ENCODE results near the gene MAP3K20.

Gene MAP3K20

GRCh38 chr2:173101687-173102086 is 26.0 kb downstream of the MAP3K20 start:
- H2AFZ ChIP-seq (ENCODE audit: low read length, unreplicated experiment) = no peak overlapping the region
- peak overlapping the region; percentile 71 for H3K27ac ChIP-seq (ENCODE audit: low read depth, low read length)
- peak overlapping the region; percentile 32; the same call in 1 of the 2 replicates for H3K4me3 ChIP-seq (ENCODE audit: low read depth, low read length)
- peaks cover 29% of the 10 kb centered on the region for H3K79me2 ChIP-seq (ENCODE audit: control insufficient read depth, insufficient read depth, low read length, unreplicated experiment)
- peaks cover 4% of the 10 kb centered on the region; the same call in 1 of the 2 replicates for H3K36me3 ChIP-seq (ENCODE audit: insufficient read depth, low read length)
- peaks cover 16% of the 10 kb centered on the region for H3K4me1 ChIP-seq (ENCODE audit: control insufficient read depth, insufficient read depth, low read length, unreplicated experiment)
- H3K27me3 ChIP-seq (ENCODE audit: insufficient read depth, low read length) = no peaks in the 10 kb centered on the region

GRCh38 chr2:173104156-173104555 is 28.5 kb downstream of the MAP3K20 start:
- Histone ChIP-seq H2AFZ (ENCODE audit: low read length, unreplicated experiment) (no peak overlapping the region), H3K27me3 (ENCODE audit: insufficient read depth, low read length) (no peaks in the 10 kb centered on the region), H3K36me3 (ENCODE audit: insufficient read depth, low read length) (peaks cover 4% of the 10 kb centered on the region; the same call in 1 of the 2 replicates), H3K79me2 (ENCODE audit: control insufficient read depth, insufficient read depth, low read length, unreplicated experiment) (peaks cover 31% of the 10 kb centered on the region), H3K4me1 (ENCODE audit: control insufficient read depth, insufficient read depth, low read length, unreplicated experiment) (peaks cover 26% of the 10 kb centered on the region), H3K27ac (ENCODE audit: low read depth, low read length) (no peak overlapping the region), H3K4me3 (ENCODE audit: low read depth, low read length) (no peak overlapping the region)

- no peaks in the 10 kb centered on the region; the same call in 1 of the 2 replicates for H3K36me3 ChIP-seq (ENCODE audit: insufficient read depth, low read length)
- no peak overlapping the region for H2AFZ ChIP-seq (ENCODE audit: low read length, unreplicated experiment)
- H3K4me3 ChIP-seq (ENCODE audit: low read depth, low read length) = no peak overlapping the region
- peaks cover 37% of the 10 kb centered on the region for H3K79me2 ChIP-seq (ENCODE audit: control insufficient read depth, insufficient read depth, low read length, unreplicated experiment)
- H3K27me3 ChIP-seq (ENCODE audit: insufficient read depth, low read length) = no peaks in the 10 kb centered on the region
- no peak overlapping the region for H3K27ac ChIP-seq (ENCODE audit: low read depth, low read length)
- peaks cover 20% of the 10 kb centered on the region for H3K4me1 ChIP-seq (ENCODE audit: control insufficient read depth, insufficient read depth, low read length, unreplicated experiment)
These were observed 31.4 kb downstream of the MAP3K20 start for GRCh38 chr2:173106959-173107628.

GRCh38 chr2:173107629-173108022 is 32.0 kb downstream of the MAP3K20 start:
- H3K27ac ChIP-seq (ENCODE audit: low read depth, low read length) = no peak overlapping the region
- no peak overlapping the region for H2AFZ ChIP-seq (ENCODE audit: low read length, unreplicated experiment)
- H3K79me2 ChIP-seq (ENCODE audit: control insufficient read depth, insufficient read depth, low read length, unreplicated experiment) = peaks cover 37% of the 10 kb centered on the region
- H3K27me3 ChIP-seq (ENCODE audit: insufficient read depth, low read length) = no peaks in the 10 kb centered on the region
- peaks cover 16% of the 10 kb centered on the region for H3K4me1 ChIP-seq (ENCODE audit: control insufficient read depth, insufficient read depth, low read length, unreplicated experiment)
- H3K4me3 ChIP-seq (ENCODE audit: low read depth, low read length) = no peak overlapping the region
- no peaks in the 10 kb centered on the region; the same call in 1 of the 2 replicates for H3K36me3 ChIP-seq (ENCODE audit: insufficient read depth, low read length)

- no peaks in the 10 kb centered on the region for H3K27me3 ChIP-seq (ENCODE audit: insufficient read depth, low read length)
- no peak overlapping the region for H2AFZ ChIP-seq (ENCODE audit: low read length, unreplicated experiment)
- peaks cover 51% of the 10 kb centered on the region for H3K79me2 ChIP-seq (ENCODE audit: control insufficient read depth, insufficient read depth, low read length, unreplicated experiment)
- peak overlapping the region; percentile 65 for H3K27ac ChIP-seq (ENCODE audit: low read depth, low read length)
- peaks cover 3% of the 10 kb centered on the region; the same call in 1 of the 2 replicates for H3K36me3 ChIP-seq (ENCODE audit: insufficient read depth, low read length)
- peak overlapping the region; percentile 32; the same call in 1 of the 2 replicates for H3K4me3 ChIP-seq (ENCODE audit: low read depth, low read length)
- H3K4me1 ChIP-seq (ENCODE audit: control insufficient read depth, insufficient read depth, low read length, unreplicated experiment) = peaks cover 16% of the 10 kb centered on the region
These were observed 33.9 kb downstream of the MAP3K20 start for GRCh38 chr2:173109253-173110188.

- Histone ChIP-seq H3K79me2 (ENCODE audit: control insufficient read depth, insufficient read depth, low read length, unreplicated experiment) (peaks cover 57% of the 10 kb centered on the region), H3K4me1 (ENCODE audit: control insufficient read depth, insufficient read depth, low read length, unreplicated experiment) (peaks cover 22% of the 10 kb centered on the region), H2AFZ (ENCODE audit: low read length, unreplicated experiment) (no peak overlapping the region), H3K27me3 (ENCODE audit: insufficient read depth, low read length) (no peaks in the 10 kb centered on the region), H3K27ac (ENCODE audit: low read depth, low read length) (no peak overlapping the region), H3K36me3 (ENCODE audit: insufficient read depth, low read length) (peaks cover 7% of the 10 kb centered on the region), H3K4me3 (ENCODE audit: low read depth, low read length) (no peak overlapping the region)
These were observed 42.0 kb downstream of the MAP3K20 start for GRCh38 chr2:173117678-173118077.

- H3K27ac ChIP-seq (ENCODE audit: low read depth, low read length) = no peak overlapping the region
- H2AFZ ChIP-seq (ENCODE audit: low read length, unreplicated experiment) = no peak overlapping the region
- H3K4me1 ChIP-seq (ENCODE audit: control insufficient read depth, insufficient read depth, low read length, unreplicated experiment) = peaks cover 22% of the 10 kb centered on the region
- H3K36me3 ChIP-seq (ENCODE audit: insufficient read depth, low read length) = peaks cover 11% of the 10 kb centered on the region
- no peak overlapping the region for H3K4me3 ChIP-seq (ENCODE audit: low read depth, low read length)
- peaks cover 53% of the 10 kb centered on the region for H3K79me2 ChIP-seq (ENCODE audit: control insufficient read depth, insufficient read depth, low read length, unreplicated experiment)
- no peaks in the 10 kb centered on the region for H3K27me3 ChIP-seq (ENCODE audit: insufficient read depth, low read length)
These were observed 42.7 kb downstream of the MAP3K20 start for GRCh38 chr2:173118395-173118794.

GRCh38 chr2:173119069-173119807 is 43.6 kb downstream of the MAP3K20 start:
- Histone ChIP-seq H2AFZ (ENCODE audit: low read length, unreplicated experiment) (no peak overlapping the region), H3K27me3 (ENCODE audit: insufficient read depth, low read length) (no peaks in the 10 kb centered on the region), H3K4me1 (ENCODE audit: control insufficient read depth, insufficient read depth, low read length, unreplicated experiment) (peaks cover 25% of the 10 kb centered on the region), H3K4me3 (ENCODE audit: low read depth, low read length) (no peak overlapping the region), H3K36me3 (ENCODE audit: insufficient read depth, low read length) (peaks cover 8% of the 10 kb centered on the region), H3K79me2 (ENCODE audit: control insufficient read depth, insufficient read depth, low read length, unreplicated experiment) (peaks cover 48% of the 10 kb centered on the region), H3K27ac (ENCODE audit: low read depth, low read length) (peak overlapping the region; percentile 42; the same call in 1 of the 2 replicates)

- H3K27me3 ChIP-seq (ENCODE audit: insufficient read depth, low read length) = no peaks in the 10 kb centered on the region
- no peak overlapping the region for H2AFZ ChIP-seq (ENCODE audit: low read length, unreplicated experiment)
- peaks cover 28% of the 10 kb centered on the region for H3K4me1 ChIP-seq (ENCODE audit: control insufficient read depth, insufficient read depth, low read length, unreplicated experiment)
- peak overlapping the region; percentile 42; the same call in 1 of the 2 replicates for H3K27ac ChIP-seq (ENCODE audit: low read depth, low read length)
- H3K4me3 ChIP-seq (ENCODE audit: low read depth, low read length) = no peak overlapping the region
- peaks cover 8% of the 10 kb centered on the region for H3K36me3 ChIP-seq (ENCODE audit: insufficient read depth, low read length)
- peaks cover 44% of the 10 kb centered on the region for H3K79me2 ChIP-seq (ENCODE audit: control insufficient read depth, insufficient read depth, low read length, unreplicated experiment)
These were observed 44.3 kb downstream of the MAP3K20 start for GRCh38 chr2:173119944-173120343.

GRCh38 chr2:173122936-173123335 is 47.3 kb downstream of the MAP3K20 start:
- Histone ChIP-seq H3K36me3 (ENCODE audit: insufficient read depth, low read length) (peaks cover 5% of the 10 kb centered on the region; the same call in 1 of the 2 replicates), H2AFZ (ENCODE audit: low read length, unreplicated experiment) (no peak overlapping the region), H3K4me1 (ENCODE audit: control insufficient read depth, insufficient read depth, low read length, unreplicated experiment) (peaks cover 35% of the 10 kb centered on the region), H3K27me3 (ENCODE audit: insufficient read depth, low read length) (no peaks in the 10 kb centered on the region), H3K4me3 (ENCODE audit: low read depth, low read length) (no peak overlapping the region), H3K79me2 (ENCODE audit: control insufficient read depth, insufficient read depth, low read length, unreplicated experiment) (peaks cover 26% of the 10 kb centered on the region), H3K27ac (ENCODE audit: low read depth, low read length) (no peak overlapping the region)
